H1 (cell line): Measurements from ENCODE around the gene YPEL2. TPM values are rescaled to one million over a fixed set of nuclear protein-coding genes. Genes with fewer than 3 reads are reported as not detected.

Source experiments
- CTCF ChIA-PET: fragments of 300-600 bp; sonication (Branson Sonifier 250); formaldehyde crosslinking; loops from one replicate; lab custom pipeline; 2021; ENCODE audit not compliant: partially characterized antibody; lab: Charles Lee
- POLR2A ChIA-PET: fragments of 300-600 bp; sonication (Branson Sonifier 250); formaldehyde crosslinking; loops from one replicate; lab custom pipeline; 2021; ENCODE audit warnings: inconsistent platforms; ENCODE audit not compliant: partially characterized antibody; lab: Charles Lee
- DNase-seq, 2 experiments: peaks; one replicate each; pipeline versions ENCODE4 v3.0.0 to v3.0.0-alpha.2; 2010 to 2022; ENCODE audit warnings: low spot score in 2 of 2, low read depth in 1 of 2, mixed read lengths in 1 of 2
- FAIRE-seq: peaks from 2 replicates; lab custom pipeline; 2011; peaks lifted over from hg19 to GRCh38; lab: Jason Lieb, UNC
- H2AFZ ChIP-seq: 2 replicates; pipeline ENCODE4 v1.8.1; 2012; ENCODE audit warnings: low read length, inconsistent platforms
- H2AK5ac ChIP-seq: 2 replicates; pipeline ENCODE4 v1.6.1; 2013; ENCODE audit warnings: low read depth, low read length
- H2BK120ac ChIP-seq: replicated peaks from 2 replicates; pipeline ENCODE3; 2013; ENCODE audit warnings: low read depth, low read length, inconsistent platforms
- H2BK12ac ChIP-seq: 2 replicates; pipeline ENCODE4 v1.6.1; 2013; ENCODE audit warnings: low read depth, low read length
- H2BK15ac ChIP-seq: 2 replicates; pipeline ENCODE4 v1.6.1; 2013; ENCODE audit warnings: low read length
- H2BK20ac ChIP-seq: 2 replicates; pipeline ENCODE4 v1.6.1; 2013; ENCODE audit warnings: low read length
- H2BK5ac ChIP-seq: 2 replicates; pipeline ENCODE4 v1.6.1; 2013; ENCODE audit warnings: low read depth, low read length
- H3K14ac ChIP-seq: 2 replicates; pipeline ENCODE4 v1.6.1; 2013; ENCODE audit warnings: inconsistent platforms; ENCODE audit not compliant: insufficient read length
- H3K18ac ChIP-seq: 2 replicates; pipeline ENCODE4 v1.6.1; 2013; ENCODE audit warnings: low read length; ENCODE audit errors: extremely low read depth
- H3K23ac ChIP-seq: 2 replicates; pipeline ENCODE4 v1.6.1; 2013; ENCODE audit warnings: inconsistent platforms; ENCODE audit not compliant: insufficient read length
- H3K23me2 ChIP-seq: 2 replicates; pipeline ENCODE4 v1.6.1; 2013; ENCODE audit warnings: low read depth, low read length
- H3K27ac ChIP-seq: 2 replicates; pipeline ENCODE4 v1.6.1; 2011; ENCODE audit warnings: low read depth, low read length, inconsistent platforms
- H3K27me3 ChIP-seq, 4 experiments: replicated peaks in 1 of 4; 1 replicate in 1 of 4; 2 replicates in 3 of 4; pipeline versions ENCODE4 v1.6.1 to v1.8.1; 2011 to 2013; ENCODE audit warnings: low read length in 3 of 4, mild to moderate bottlenecking in 3 of 4, inconsistent platforms in 2 of 4, mixed read lengths in 2 of 4, moderate library complexity in 1 of 4; ENCODE audit not compliant: control insufficient read depth in 3 of 4, insufficient read depth in 3 of 4; ENCODE audit errors: extremely low read depth in 1 of 4
- H3K36me3 ChIP-seq, 4 experiments: 2 replicates each; pipeline versions ENCODE4 v1.6.1 to v1.8.1; 2011 to 2013; ENCODE audit warnings: mild to moderate bottlenecking in 4 of 4, low read length in 3 of 4, moderate library complexity in 2 of 4, control low read depth in 1 of 4, inconsistent platforms in 1 of 4; ENCODE audit not compliant: insufficient read depth in 4 of 4, control insufficient read depth in 2 of 4
- H3K4ac ChIP-seq: replicated peaks from 2 replicates; pipeline ENCODE3; 2013; ENCODE audit warnings: low read length, low read depth, mixed read lengths, inconsistent platforms; ENCODE audit not compliant: insufficient read length
- H3K4me1 ChIP-seq, 4 experiments: replicated peaks in 1 of 4; 1 replicate in 1 of 4; 2 replicates in 3 of 4; pipeline versions ENCODE4 v1.6.1 to v1.8.1; 2011 to 2013; ENCODE audit warnings: low read length in 3 of 4, inconsistent platforms in 2 of 4, mixed read lengths in 1 of 4; ENCODE audit not compliant: insufficient read depth in 4 of 4, control insufficient read depth in 3 of 4
- H3K4me2 ChIP-seq, 2 experiments: 2 replicates each; pipeline versions ENCODE4 v1.6.1 to v1.8.1; 2011 to 2013; ENCODE audit warnings: low read depth in 2 of 2, low read length in 2 of 2, control low read depth in 1 of 2, inconsistent platforms in 1 of 2, mild to moderate bottlenecking in 1 of 2; ENCODE audit not compliant: insufficient read depth in 1 of 2
- H3K4me3 ChIP-seq, 4 experiments: fragments of 200-600, 300-600 bp in 1 of 4; sonication (generic), shearing (Covaris generic), sonication (Bioruptor Twin) in 1 of 4; 2 replicates each; pipeline versions ENCODE4 v1.5.1 to v1.8.1; 2011 to 2016; ENCODE audit warnings: low read length in 4 of 4, low read depth in 3 of 4, control low read depth in 2 of 4, inconsistent platforms in 2 of 4, mild to moderate bottlenecking in 2 of 4, mixed read lengths in 1 of 4, moderate library complexity in 1 of 4; ENCODE audit not compliant: insufficient read depth in 2 of 4; ENCODE audit errors: extremely low read depth in 1 of 4
- H3K56ac ChIP-seq: replicated peaks from 2 replicates; pipeline ENCODE3; 2013; ENCODE audit warnings: low read depth, mild to moderate bottlenecking, mixed read lengths, low read length, inconsistent platforms; ENCODE audit not compliant: insufficient read length
- H3K79me1 ChIP-seq: 2 replicates; pipeline ENCODE4 v1.6.1; 2013; ENCODE audit warnings: low read depth, low read length, control low read depth
- H3K79me2 ChIP-seq, 2 experiments: 2 replicates each; pipeline versions ENCODE4 v1.6.1 to v1.8.1; 2012 to 2013; ENCODE audit warnings: low read length in 2 of 2, mild to moderate bottlenecking in 2 of 2, inconsistent platforms in 1 of 2; ENCODE audit not compliant: insufficient read depth in 2 of 2, control insufficient read depth in 1 of 2
- H3K9ac ChIP-seq, 4 experiments: replicated peaks in 1 of 4; 1 replicate in 1 of 4; 2 replicates in 3 of 4; pipeline versions ENCODE4 v1.6.1 to v1.8.1; 2011 to 2013; ENCODE audit warnings: low read depth in 3 of 4, low read length in 3 of 4, control low read depth in 2 of 4, mild to moderate bottlenecking in 2 of 4, moderate library complexity in 2 of 4, inconsistent platforms in 1 of 4; ENCODE audit errors: extremely low read depth in 1 of 4
- H3K9me3 ChIP-seq, 2 experiments: 2 replicates each; pipeline versions ENCODE4 v1.6.1 to v1.8.1; 2012 to 2013; ENCODE audit warnings: mild to moderate bottlenecking in 2 of 2, moderate library complexity in 2 of 2, control low read depth in 1 of 2, inconsistent platforms in 1 of 2, low read depth in 1 of 2, low read length in 1 of 2, mixed read lengths in 1 of 2; ENCODE audit not compliant: insufficient read depth in 2 of 2
- H4K20me1 ChIP-seq, 2 experiments: replicated peaks in 1 of 2; 2 replicates each; pipeline versions ENCODE3 to v1.8.1; 2011 to 2013; ENCODE audit warnings: inconsistent platforms in 2 of 2, low read length in 2 of 2, mild to moderate bottlenecking in 1 of 2; ENCODE audit not compliant: insufficient read depth in 2 of 2, control insufficient read depth in 1 of 2
- H4K5ac ChIP-seq: 2 replicates; pipeline ENCODE4 v1.6.1; 2013; ENCODE audit warnings: low read length, low read depth, mixed read lengths, inconsistent platforms; ENCODE audit not compliant: insufficient read length
- H4K8ac ChIP-seq: 2 replicates; pipeline ENCODE4 v1.8.0; 2013; ENCODE audit warnings: mild to moderate bottlenecking, moderate library complexity, low read length, inconsistent platforms; ENCODE audit not compliant: insufficient read depth; ENCODE audit errors: extremely low read depth
- H4K91ac ChIP-seq: replicated peaks from 2 replicates; pipeline ENCODE3; 2013; ENCODE audit warnings: low read length, mixed read lengths, inconsistent platforms; ENCODE audit not compliant: insufficient read length
- CHD1 ChIP-seq: IDR thresholded peaks from 2 replicates; pipeline ENCODE4 v1.6.1; 2012; ENCODE audit warnings: low read depth, low read length, improper control_type of control experiment
- WGBS, 2 experiments: shearing (Covaris generic) in 1 of 2; methylation state at CpG; one replicate each; pipeline versions ENCODE4 v1.1.6 to v1.1.7; 2013 to 2015; ENCODE audit warnings: low lambda C conversion rate in 2 of 2, mixed read lengths in 2 of 2, inconsistent platforms in 1 of 2, low coverage in 1 of 2, missing lambda C conversion rate in 1 of 2; ENCODE audit not compliant: insufficient replicate concordance in 2 of 2, insufficient coverage in 1 of 2, insufficient read length in 1 of 2; ENCODE audit errors: extremely low coverage in 1 of 2, missing lambda C conversion rate in 1 of 2; 5-methylcytosine and 5-hydroxymethylcytosine counted together
- polyA plus RNA-seq, 7 experiments: library from polyadenylated mRNA; depleted of rRNA in 3 of 7; stranded (reverse) in 5 of 7; unstranded in 2 of 7; fragments of >200 nt in 5 of 7; fragments of 200-250 nt in 2 of 7; gene quantifications; 1 replicate in 5 of 7; 2 replicates in 1 of 7; 4 replicates in 1 of 7; pipeline versions ENCODE4 v1.2.1 to v1.2.3, GENCODE V29; 2011 to 2013; ENCODE audit warnings: missing spikeins in 2 of 7, mixed read lengths in 2 of 7
- total RNA-seq: library from RNA; stranded (reverse); fragmentation: NEBNext Ultra II Directional; extraction: Animal tissue kit (Norgen Biotek cat#: 25700); gene quantifications from 2 replicates; pipeline ENCODE4 v1.2.1, GENCODE V29; 2021

The YPEL2 gene
- total and polyA plus RNA-seq, 2 of the 8 experiments (the other 6 are each of a cell fraction or from before 2014, with no cell fraction given), result 1.6 to 3.5 TPM

DNA sequence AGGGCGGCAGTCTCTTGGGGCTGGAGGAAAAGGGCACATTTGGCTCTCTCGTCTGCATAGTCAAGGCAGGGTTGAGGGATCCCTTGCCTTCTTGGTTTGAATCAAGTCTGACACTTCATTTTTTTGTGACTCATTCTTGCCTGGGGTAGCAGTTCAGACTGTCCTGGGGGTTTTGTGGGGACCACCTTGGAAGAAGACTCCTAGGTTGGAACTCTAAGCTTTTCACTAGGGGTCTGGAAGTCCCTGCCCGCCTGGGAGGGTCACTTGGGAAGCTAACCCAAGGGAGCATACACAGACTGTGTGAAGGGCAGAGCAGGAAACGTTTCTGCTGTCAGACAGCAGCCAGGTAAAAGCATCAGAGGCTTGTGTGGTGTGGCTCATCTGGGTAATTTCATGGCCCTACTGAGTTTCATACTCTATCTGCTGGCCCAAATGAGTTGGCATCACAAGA is 11.3 kb downstream of the YPEL2 start:
- H4K8ac ChIP-seq, result no peak overlapping the region
- ChIA-PET POLR2A (no interaction called here), CTCF (interaction anchor here (1.3 to 1.6 kb wide), 3 partner anchors 10 to 23 kb away, joined by 3 to 9 read pairs (median 4); no protein-coding TSS in a partner anchor)
- no peak overlapping the region for H2BK120ac ChIP-seq
- no peak overlapping the region for H2BK20ac ChIP-seq
- H2BK12ac ChIP-seq, result no peak overlapping the region
- DNase-seq (no peak), FAIRE-seq (no peak)
- TF ChIP-seq CHD1, result no peak
- peaks cover 0 to 1% of the 10 kb centered on the region in 2 experiments for H4K20me1 ChIP-seq
- no peak overlapping the region for H3K9ac ChIP-seq
- no peak overlapping the region for H2BK5ac ChIP-seq
- H3K36me3 ChIP-seq, result no peaks in the 10 kb centered on the region
- H3K79me1 ChIP-seq, result no peaks in the 10 kb centered on the region; the same call in 1 of the 2 replicates
- no peak overlapping the region for H4K5ac ChIP-seq
- H2AFZ ChIP-seq, result no peak overlapping the region
- H2AK5ac ChIP-seq, result no peak overlapping the region
- H3K4ac ChIP-seq, result no peak overlapping the region
- no peaks in the 10 kb centered on the region for H3K9me3 ChIP-seq
- H3K56ac ChIP-seq, result no peak overlapping the region
- no peak overlapping the region for H2BK15ac ChIP-seq
- no peaks in the 10 kb centered on the region for H3K23me2 ChIP-seq
- H3K4me1 ChIP-seq, result peaks cover 0 to 4% (median under 1%) of the 10 kb centered on the region in 4 experiments; a peak in 2 of 7 replicates
- no peak overlapping the region for H3K14ac ChIP-seq
- no peak overlapping the region for H3K18ac ChIP-seq
- H4K91ac ChIP-seq, result no peak overlapping the region
- no peak overlapping the region for H3K23ac ChIP-seq
- no peaks in the 10 kb centered on the region for H3K79me2 ChIP-seq
- H3K4me2 ChIP-seq, result no peak overlapping the region
- WGBS, 2 experiments, result 83% methylated on average over 4 of the region's 4 CpGs; no CpG with 5 or more reads in 1 of the 2 experiments
- H3K4me3 ChIP-seq, result no peak overlapping the region
- H3K27ac ChIP-seq, result no peak overlapping the region
- H3K27me3 ChIP-seq, result no peaks in the 10 kb centered on the region
